GM12875 (cell line): ENCODE measurements around the gene TXNRD3.

Experiments
- H3K4me3 ChIP-seq: one replicate; pipeline ENCODE4 v1.5.1; 2011; ENCODE audit warnings: low read depth, low read length, control low read depth
- CTCF ChIP-seq: IDR thresholded peaks from 2 replicates; pipeline ENCODE4 v1.5.1; 2011; ENCODE audit warnings: low read depth, mild to moderate bottlenecking, control low read depth, inconsistent platforms, low read length, moderate library complexity, borderline replicate concordance; ENCODE audit not compliant: insufficient read depth

TXNRD3 gene

GRCh38 chr3:126691765-126692164 is 36.8 kb upstream of the TXNRD3 start:
- TF ChIP-seq CTCF, result no peak
- H3K4me3 ChIP-seq, result no peak overlapping the region

- H3K4me3 ChIP-seq, result no peak overlapping the region
- TF ChIP-seq CTCF, result no peak
Measured at GRCh38 chr3:126685493-126685892, 30.6 kb upstream of the TXNRD3 start.

GRCh38 chr3:126685021-126685420 is 30.1 kb upstream of the TXNRD3 start:
- no peak overlapping the region for H3K4me3 ChIP-seq

GRCh38 chr3:126684218-126684751 is 29.4 kb upstream of the TXNRD3 start:
- H3K4me3 ChIP-seq, result no peak overlapping the region
- no peak for TF ChIP-seq CTCF

More at GRCh38 chr3:126685021-126685420, 30.1 kb upstream of the TXNRD3 start:
- TF ChIP-seq CTCF, result no peak

- no peak for TF ChIP-seq CTCF
- no peak overlapping the region for H3K4me3 ChIP-seq
Measured at GRCh38 chr3:126683069-126683468, 28.1 kb upstream of the TXNRD3 start.

GRCh38 chr3:126682009-126682408 is 27.1 kb upstream of the TXNRD3 start:
- no peak for TF ChIP-seq CTCF
- H3K4me3 ChIP-seq, result no peak overlapping the region

- no peak overlapping the region for H3K4me3 ChIP-seq
- no peak for TF ChIP-seq CTCF
Measured at GRCh38 chr3:126680667-126681055, 25.7 kb upstream of the TXNRD3 start.
